ENCODE measurements around the gene FAM9C. TPM values are rescaled to one million over a fixed set of nuclear protein-coding genes. Genes with fewer than 3 reads are reported as not detected.

FAM9C gene
- total and polyA plus RNA-seq, 2 of the 4 experiments (the other 2 are of a cell fraction) = not detected

Other genes with a start within 250 kb of the FAM9C start
- gene TLR7, start 177.5 kb downstream of the FAM9C start, total RNA-seq (2012; rRNA removed) = not detected in 2 replicates
- not detected in 2 replicates for gene TLR7, start 177.5 kb downstream of the FAM9C start, polyA plus RNA-seq (2012; rRNA removed)
- gene TLR8, start 138.0 kb downstream of the FAM9C start, total RNA-seq (2012; rRNA removed) = not detected in 2 replicates
- not detected in 2 replicates for gene TLR8, start 138.0 kb downstream of the FAM9C start, polyA plus RNA-seq (2012; rRNA removed)
- 9,222 and 11,116 TPM in 2 replicates for gene TMSB4X, start 69.5 kb downstream of the FAM9C start, total RNA-seq (2012; rRNA removed)
- gene TMSB4X, start 69.5 kb downstream of the FAM9C start, polyA plus RNA-seq (2012; rRNA removed) = 4,133 and 4,648 TPM in 2 replicates